ENCODE data around the gene MTX1. TPM values are rescaled to one million over a fixed set of nuclear protein-coding genes. Genes with fewer than 3 reads are reported as not detected.

The MTX1 gene
- total and polyA plus RNA-seq, 3 experiments from 2014 or later, result 43.7 to 73.2 (median 67.6) TPM

- no peak for DNase-seq
- Histone ChIP-seq H3K4me1 (ENCODE audit: insufficient read depth, low read length) (peaks cover 19% of the 10 kb centered on the region), H3K4me3 (ENCODE audit: low read length) (no peak overlapping the region), H3K27ac (ENCODE audit: low read depth, low read length) (no peak overlapping the region), H3K27me3 (ENCODE audit: insufficient read depth, low read length, poor library complexity, severe bottlenecking) (no peaks in the 10 kb centered on the region), H3K9me3 (ENCODE audit: low read length) (no peaks in the 10 kb centered on the region), H3K36me3 (ENCODE audit: insufficient read depth, low read length) (peaks cover 14% of the 10 kb centered on the region)
- Mint-ChIP-seq H3K4me3 (no peak overlapping the region), H3K27ac (peak overlapping the region in 1 of 8 donors; percentile 8), H3K27me3 (no peaks in the 10 kb centered on the region), H3K9me3 (no peaks in the 10 kb centered on the region), H3K36me3 (peaks cover 0 to 43% (median 4%) of the 10 kb centered on the region in 3 donors), H3K4me1 (peaks cover 9 to 27% (median 14%) of the 10 kb centered on the region in 3 donors)
- CTCF ChIA-PET, result interaction anchor here (1.3 to 2.3 kb wide), 3 partner anchors 13 to 88 kb away, joined by 4 to 7 read pairs (median 4); partner anchors contain the start of gene THBS3
- POLR2A ChIA-PET, result no interaction called here
Measured at GRCh38 chr1:155179112-155180031, 29.1 kb upstream of the MTX1 start.

DNA sequence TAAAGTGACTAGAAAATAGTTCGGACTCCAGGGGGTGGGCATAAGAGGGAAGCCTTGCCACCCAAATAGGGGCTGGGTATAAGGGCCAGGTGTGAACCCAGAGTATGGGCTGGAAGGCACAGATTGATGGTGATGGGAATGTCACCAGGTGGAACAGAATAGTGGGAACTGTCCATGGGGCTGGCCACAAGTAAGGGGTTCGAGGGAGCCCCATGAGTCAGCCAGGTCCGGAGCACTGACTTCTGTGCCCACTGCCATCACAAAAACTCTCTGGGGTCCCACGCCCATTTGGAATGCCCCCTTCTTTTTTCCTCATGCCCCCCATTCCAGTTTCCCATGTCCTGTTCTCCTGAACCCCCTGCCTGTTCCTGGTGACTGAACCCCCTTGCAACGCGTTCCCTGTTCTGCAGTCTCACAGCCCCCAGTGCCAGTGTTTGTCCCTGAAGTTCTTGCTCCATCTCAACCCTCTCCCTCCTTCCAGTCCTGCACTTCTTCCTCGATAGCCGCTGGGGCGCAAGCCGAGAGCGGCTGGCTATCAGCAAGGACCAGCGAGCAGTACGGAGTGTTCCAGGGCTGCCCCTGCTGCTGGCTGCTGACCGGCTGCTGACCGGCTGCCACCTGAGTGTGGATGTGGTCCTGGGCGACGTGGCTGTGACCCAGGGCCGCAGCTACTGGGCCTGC is 27.0 kb upstream of the MTX1 start:
- ChIA-PET POLR2A (no interaction called here), CTCF (interaction anchor here (1.2 to 1.3 kb wide), 2 partner anchors 12 to 69 kb away, joined by 3 to 4 read pairs; no protein-coding TSS in a partner anchor)
- no peaks in the 10 kb centered on the region for H3K27me3 ChIP-seq (ENCODE audit: insufficient read depth, low read length, poor library complexity, severe bottlenecking)
- Mint-ChIP-seq H3K36me3 (peaks cover 0 to 43% (median 4%) of the 10 kb centered on the region in 3 donors), H3K27ac (no peak overlapping the region), H3K27me3 (no peaks in the 10 kb centered on the region), H3K9me3 (no peaks in the 10 kb centered on the region), H3K4me3 (no peak overlapping the region), H3K4me1 (peaks cover 3 to 9% (median 4%) of the 10 kb centered on the region in 3 donors)
- peaks cover 8% of the 10 kb centered on the region for H3K4me1 ChIP-seq (ENCODE audit: insufficient read depth, low read length)
- no peak for DNase-seq
- H3K4me3 ChIP-seq (ENCODE audit: low read length), result no peak overlapping the region
- H3K36me3 ChIP-seq (ENCODE audit: insufficient read depth, low read length), result peaks cover 14% of the 10 kb centered on the region
- H3K9me3 ChIP-seq (ENCODE audit: low read length), result no peaks in the 10 kb centered on the region
- no peak overlapping the region for H3K27ac ChIP-seq (ENCODE audit: low read depth, low read length)

GRCh38 chr1:155182052-155182550 is 26.4 kb upstream of the MTX1 start:
- peaks cover 13% of the 10 kb centered on the region for H3K36me3 ChIP-seq (ENCODE audit: insufficient read depth, low read length)
- Mint-ChIP-seq H3K27me3 (no peaks in the 10 kb centered on the region), H3K4me3 (no peak overlapping the region), H3K36me3 (peaks cover 0 to 38% (median 4%) of the 10 kb centered on the region in 3 donors), H3K9me3 (no peaks in the 10 kb centered on the region), H3K27ac (no peak overlapping the region), H3K4me1 (peaks cover 0 to 4% (median 0%) of the 10 kb centered on the region in 3 donors)
- ChIA-PET CTCF (no interaction called here), POLR2A (no interaction called here)
- DNase-seq, result no peak
- no peaks in the 10 kb centered on the region for H3K9me3 ChIP-seq (ENCODE audit: low read length)
- no peaks in the 10 kb centered on the region for H3K27me3 ChIP-seq (ENCODE audit: insufficient read depth, low read length, poor library complexity, severe bottlenecking)
- H3K27ac ChIP-seq (ENCODE audit: low read depth, low read length), result no peak overlapping the region
- no peak overlapping the region for H3K4me3 ChIP-seq (ENCODE audit: low read length)
- peaks cover 2% of the 10 kb centered on the region for H3K4me1 ChIP-seq (ENCODE audit: insufficient read depth, low read length)

GRCh38 chr1:155183775-155184221 is 24.7 kb upstream of the MTX1 start:
- ChIA-PET CTCF (interaction anchor here (0.8 to 1.0 kb wide), 2 partner anchors 10 to 11 kb away, joined by 3 to 5 read pairs; partner anchors contain the start of gene KRTCAP2), POLR2A (no interaction called here)
- Mint-ChIP-seq H3K27ac (peak overlapping the region in 1 of 8 donors; percentile 80), H3K4me1 (peaks cover 5 to 6% (median 6%) of the 10 kb centered on the region in 3 donors), H3K4me3 (no peak overlapping the region), H3K27me3 (no peaks in the 10 kb centered on the region), H3K36me3 (peaks cover 0 to 28% (median 4%) of the 10 kb centered on the region in 3 donors), H3K9me3 (no peaks in the 10 kb centered on the region)
- H3K4me3 ChIP-seq (ENCODE audit: low read length), result no peak overlapping the region
- DNase-seq, result peak in 1 of 5 donors; percentile 37
- no peaks in the 10 kb centered on the region for H3K4me1 ChIP-seq (ENCODE audit: insufficient read depth, low read length)
- no peak overlapping the region for H3K27ac ChIP-seq (ENCODE audit: low read depth, low read length)
- no peaks in the 10 kb centered on the region for H3K9me3 ChIP-seq (ENCODE audit: low read length)
- H3K27me3 ChIP-seq (ENCODE audit: insufficient read depth, low read length, poor library complexity, severe bottlenecking), result no peaks in the 10 kb centered on the region
- H3K36me3 ChIP-seq (ENCODE audit: insufficient read depth, low read length), result no peaks in the 10 kb centered on the region

DNA sequence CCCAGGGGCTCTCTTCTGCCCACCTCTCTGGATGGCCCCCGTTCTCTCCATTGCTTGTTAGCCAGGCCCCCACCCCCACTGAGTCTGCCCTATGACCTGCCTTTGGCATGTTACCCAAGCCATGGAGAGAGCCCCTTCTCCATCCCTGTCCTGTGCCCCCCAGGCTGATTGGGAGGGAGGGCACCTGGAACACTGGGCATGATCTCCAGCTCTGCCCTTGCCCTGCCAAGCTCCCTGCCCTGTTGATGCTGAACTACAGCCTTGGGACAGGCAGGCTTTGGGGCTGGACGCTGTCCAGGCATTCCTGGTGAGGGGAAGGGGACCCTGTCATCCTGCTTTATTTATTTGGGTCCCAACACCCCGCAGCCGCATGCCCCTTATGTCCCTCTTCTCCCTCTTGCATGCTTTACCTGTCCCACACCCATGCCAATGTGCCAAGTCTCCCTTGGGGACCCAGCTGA is 24.1 kb upstream of the MTX1 start:
- no peak overlapping the region for H3K4me3 ChIP-seq (ENCODE audit: low read length)
- ChIA-PET CTCF (interaction anchor here (0.8 to 1.3 kb wide), 4 partner anchors 9 to 12 kb away, joined by 3 to 8 read pairs (median 4); partner anchors contain the start of gene KRTCAP2), POLR2A (no interaction called here)
- no peaks in the 10 kb centered on the region for H3K9me3 ChIP-seq (ENCODE audit: low read length)
- Mint-ChIP-seq H3K27ac (no peak overlapping the region), H3K27me3 (no peaks in the 10 kb centered on the region), H3K9me3 (no peaks in the 10 kb centered on the region), H3K4me1 (peaks cover 5 to 6% (median 6%) of the 10 kb centered on the region in 3 donors), H3K36me3 (peaks cover 0 to 22% (median 3%) of the 10 kb centered on the region in 3 donors), H3K4me3 (no peak overlapping the region)
- no peak for DNase-seq
- H3K36me3 ChIP-seq (ENCODE audit: insufficient read depth, low read length), result no peaks in the 10 kb centered on the region
- H3K27ac ChIP-seq (ENCODE audit: low read depth, low read length), result no peak overlapping the region
- H3K27me3 ChIP-seq (ENCODE audit: insufficient read depth, low read length, poor library complexity, severe bottlenecking), result no peaks in the 10 kb centered on the region
- no peaks in the 10 kb centered on the region for H3K4me1 ChIP-seq (ENCODE audit: insufficient read depth, low read length)

DNA sequence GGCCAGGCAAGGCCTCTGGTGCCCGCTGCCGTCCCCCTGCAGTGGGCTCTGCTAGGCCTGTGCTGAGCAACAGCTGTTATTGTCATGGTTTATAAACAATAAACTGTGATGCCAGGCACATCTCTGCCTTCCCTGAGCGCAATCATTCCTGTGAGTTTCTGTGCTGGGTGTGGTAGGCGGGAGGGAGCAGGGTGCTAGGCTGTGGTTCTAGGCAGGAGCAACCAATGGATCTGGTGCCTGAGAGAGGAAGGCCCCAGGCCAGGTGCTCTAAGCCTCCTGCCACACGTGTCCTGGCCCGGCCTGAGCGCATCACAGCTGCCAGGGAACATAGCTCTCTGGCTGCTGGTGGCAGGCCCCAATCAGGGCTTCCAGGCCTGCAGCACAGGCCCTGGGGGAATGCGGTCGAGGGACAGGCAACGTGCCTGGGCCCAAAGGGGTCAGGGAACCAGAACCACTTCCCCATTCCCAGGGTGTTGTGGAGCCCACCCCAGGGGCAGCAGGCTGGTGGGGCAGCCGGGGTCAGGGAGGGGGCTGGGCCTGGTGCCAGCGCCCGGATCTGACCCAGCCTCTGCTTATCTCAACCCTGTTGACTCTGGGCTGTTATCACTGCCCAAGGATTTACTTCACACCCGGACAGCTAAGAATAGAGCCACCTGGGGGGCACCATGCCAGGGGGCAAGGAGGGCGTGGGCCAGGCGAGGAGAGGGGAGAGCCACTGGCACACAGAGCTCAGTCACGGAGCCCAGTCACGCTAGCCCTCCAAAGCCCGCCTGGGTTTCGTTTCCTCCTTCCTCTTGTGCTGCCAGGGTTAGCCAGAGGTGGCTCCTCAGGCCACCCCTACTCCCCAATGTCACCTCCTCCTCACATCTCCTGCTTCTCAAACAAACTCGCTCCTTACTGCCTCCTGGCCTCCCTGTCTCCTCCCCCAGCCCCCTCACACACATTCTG is 23.4 kb upstream of the MTX1 start:
- H3K27ac ChIP-seq (ENCODE audit: low read depth, low read length), result no peak overlapping the region
- H3K36me3 ChIP-seq (ENCODE audit: insufficient read depth, low read length), result no peaks in the 10 kb centered on the region
- H3K4me3 ChIP-seq (ENCODE audit: low read length), result no peak overlapping the region
- no peaks in the 10 kb centered on the region for H3K9me3 Mint-ChIP-seq
- ChIA-PET CTCF (interaction anchor here (1.1 to 1.3 kb wide), 3 partner anchors 8 to 12 kb away, joined by 3 to 8 read pairs (median 4); partner anchors contain the start of gene KRTCAP2), POLR2A (no interaction called here)
- peak overlapping the region in 2 of 8 donors; percentile 47 to 64 for H3K27ac Mint-ChIP-seq
- no peaks in the 10 kb centered on the region for H3K9me3 ChIP-seq (ENCODE audit: low read length)
- no peaks in the 10 kb centered on the region for H3K27me3 Mint-ChIP-seq
- DNase-seq, result peak in 1 of 5 donors; percentile 28
- peaks cover 5 to 6% (median 6%) of the 10 kb centered on the region in 3 donors for H3K4me1 Mint-ChIP-seq
- H3K27me3 ChIP-seq (ENCODE audit: insufficient read depth, low read length, poor library complexity, severe bottlenecking), result no peaks in the 10 kb centered on the region
- H3K36me3 Mint-ChIP-seq, result peaks cover 0 to 15% (median 3%) of the 10 kb centered on the region in 3 donors
- no peaks in the 10 kb centered on the region for H3K4me1 ChIP-seq (ENCODE audit: insufficient read depth, low read length)
- H3K4me3 Mint-ChIP-seq, result no peak overlapping the region

GRCh38 chr1:155185783-155186066 is 22.8 kb upstream of the MTX1 start:
- H3K4me3 Mint-ChIP-seq, result no peak overlapping the region
- POLR2A ChIA-PET, result no interaction called here
- H3K27ac Mint-ChIP-seq, result no peak overlapping the region

More at GRCh38 chr1:155185783-155186066, 22.8 kb upstream of the MTX1 start:
- CTCF ChIA-PET, result interaction anchor here (1.1 to 1.3 kb wide), 2 partner anchors 8 to 13 kb away, joined by 4 to 8 read pairs; partner anchors contain the start of gene KRTCAP2
- Mint-ChIP-seq H3K4me1 (peaks cover 5 to 6% (median 6%) of the 10 kb centered on the region in 3 donors), H3K9me3 (no peaks in the 10 kb centered on the region), H3K27me3 (no peaks in the 10 kb centered on the region), H3K36me3 (peaks cover 0 to 15% (median 3%) of the 10 kb centered on the region in 3 donors)
- no peak overlapping the region for H3K27ac ChIP-seq (ENCODE audit: low read depth, low read length)
- no peaks in the 10 kb centered on the region for H3K36me3 ChIP-seq (ENCODE audit: insufficient read depth, low read length)
- peak in 1 of 5 donors; percentile 6 for DNase-seq
- no peak overlapping the region for H3K4me3 ChIP-seq (ENCODE audit: low read length)
- no peaks in the 10 kb centered on the region for H3K27me3 ChIP-seq (ENCODE audit: insufficient read depth, low read length, poor library complexity, severe bottlenecking)
- no peaks in the 10 kb centered on the region for H3K4me1 ChIP-seq (ENCODE audit: insufficient read depth, low read length)
- H3K9me3 ChIP-seq (ENCODE audit: low read length), result no peaks in the 10 kb centered on the region
